Testis (tissue), 2 donors: Measurements from ENCODE around the gene STK33.

Experiments
- CTCF ChIP-seq, 3 experiments: fragments of 450-650 bp in 2 of 3; fragments of 200-600 bp in 1 of 3; sonication (generic) in 1 of 3; IDR thresholded peaks; one replicate each; pipeline ENCODE4 v1.5.1; 2016 to 2019; ENCODE audit warnings: antibody characterized with exemption in 3 of 3, mild to moderate bottlenecking in 2 of 3, moderate library complexity in 1 of 3
- POLR2A ChIP-seq: fragments of 450-650 bp; IDR thresholded peaks from one replicate; pipeline ENCODE4 v1.6.1; 2017; ENCODE audit warnings: antibody characterized with exemption, mild to moderate bottlenecking, moderate library complexity

- TF ChIP-seq CTCF (IDR thresholded peaks at IDR 0.05) = no peak
- TF ChIP-seq POLR2A = no peak
These were observed 18.5 kb upstream of the STK33 start for GRCh38 chr11:8612522-8612921.
